ENCODE measurements around the gene BORCS5. TPM values are rescaled to one million over a fixed set of nuclear protein-coding genes. Genes with fewer than 3 reads are reported as not detected.

The BORCS5 gene
- total and polyA plus RNA-seq, 2 donors (not counting 1 experiment from before 2014, with no cell fraction given): 13.5 to 14.4 TPM

GRCh38 chr12:12403264-12404248, 46.7 kb downstream of the BORCS5 start:
- no peaks in the 10 kb centered on the region for H3K27me3 ChIP-seq (ENCODE audit: control insufficient read depth, insufficient read depth, low read length)
- H2AFZ ChIP-seq (ENCODE audit: low read length): no peak overlapping the region

GRCh38 chr12:12404297-12404696, 47.4 kb downstream of the BORCS5 start:
- Histone ChIP-seq H2AFZ (ENCODE audit: low read length) (no peak overlapping the region), H3K4me3 (replicated peaks in 1 of 4; ENCODE audit: control extremely low read depth in 1 of 4, insufficient read depth in 1 of 4, low read depth in 3 of 4, low read length in 4 of 4) (no peak overlapping the region), H3K4me1 (ENCODE audit: control insufficient read depth, extremely low read depth, insufficient read depth, low read length) (no peaks in the 10 kb centered on the region), H3K4me2 (ENCODE audit: extremely low read depth, insufficient read depth, low read length) (no peak overlapping the region), H4K20me1 (ENCODE audit: control insufficient read depth, extremely low read depth, insufficient read depth, low read length) (no peaks in the 10 kb centered on the region), H3K27ac (ENCODE audit: insufficient read depth, low read length) (no peak overlapping the region), H3K27me3 (ENCODE audit: control insufficient read depth, insufficient read depth, low read length) (no peaks in the 10 kb centered on the region), H3K9me3 (ENCODE audit: control insufficient read depth, insufficient read depth, low read depth, low read length) (no peaks in the 10 kb centered on the region), H3K9ac (ENCODE audit: insufficient read depth, low read length) (no peak overlapping the region), H3K79me2 (ENCODE audit: control insufficient read depth, insufficient read depth, low read length) (no peaks in the 10 kb centered on the region), H3K36me3 (ENCODE audit: control insufficient read depth, insufficient read depth, low read length) (no peaks in the 10 kb centered on the region)
- DNase-seq (ENCODE audit: low read depth in 2 of 2): no peak
- no peak for TF ChIP-seq EZH2 (IDR thresholded peaks at IDR 0.05; ENCODE audit: low read length, missing control alignments)
- no peak for TF ChIP-seq CTCF (conservative IDR thresholded peaks at IDR 0.05 in 1 of 2, IDR thresholded peaks at IDR 0.05 in 1 of 2; ENCODE audit: low read depth in 1 of 2, low read length in 2 of 2)

More at GRCh38 chr12:12403264-12404248, 46.7 kb downstream of the BORCS5 start:
- Histone ChIP-seq H3K4me3 (replicated peaks in 1 of 4; ENCODE audit: control extremely low read depth in 1 of 4, insufficient read depth in 1 of 4, low read depth in 3 of 4, low read length in 4 of 4) (no peak overlapping the region), H3K27ac (ENCODE audit: insufficient read depth, low read length) (no peak overlapping the region), H3K79me2 (ENCODE audit: control insufficient read depth, insufficient read depth, low read length) (no peaks in the 10 kb centered on the region), H3K36me3 (ENCODE audit: control insufficient read depth, insufficient read depth, low read length) (no peaks in the 10 kb centered on the region), H3K4me2 (ENCODE audit: extremely low read depth, insufficient read depth, low read length) (no peak overlapping the region), H4K20me1 (ENCODE audit: control insufficient read depth, extremely low read depth, insufficient read depth, low read length) (no peaks in the 10 kb centered on the region), H3K4me1 (ENCODE audit: control insufficient read depth, extremely low read depth, insufficient read depth, low read length) (peaks cover 5% of the 10 kb centered on the region), H3K9me3 (ENCODE audit: control insufficient read depth, insufficient read depth, low read depth, low read length) (no peaks in the 10 kb centered on the region), H3K9ac (ENCODE audit: insufficient read depth, low read length) (no peak overlapping the region)
- TF ChIP-seq CTCF (conservative IDR thresholded peaks at IDR 0.05 in 1 of 2, IDR thresholded peaks at IDR 0.05 in 1 of 2; ENCODE audit: low read depth in 1 of 2, low read length in 2 of 2) (no peak), EZH2 (IDR thresholded peaks at IDR 0.05; ENCODE audit: low read length, missing control alignments) (no peak)
- DNase-seq (ENCODE audit: low read depth in 2 of 2): no peak

- DNase-seq (ENCODE audit: low read depth in 2 of 2): peak in 1 of 2 donors; percentile 12
These were observed 49.0 kb downstream of the BORCS5 start for GRCh38 chr12:12405882-12406281.

More at GRCh38 chr12:12405882-12406281, 49.0 kb downstream of the BORCS5 start:
- Histone ChIP-seq H3K27ac (ENCODE audit: insufficient read depth, low read length) (no peak overlapping the region), H3K27me3 (ENCODE audit: control insufficient read depth, insufficient read depth, low read length) (no peaks in the 10 kb centered on the region), H3K36me3 (ENCODE audit: control insufficient read depth, insufficient read depth, low read length) (no peaks in the 10 kb centered on the region), H3K4me2 (ENCODE audit: extremely low read depth, insufficient read depth, low read length) (no peak overlapping the region), H3K4me3 (replicated peaks in 1 of 4; ENCODE audit: control extremely low read depth in 1 of 4, insufficient read depth in 1 of 4, low read depth in 3 of 4, low read length in 4 of 4) (no peak overlapping the region), H3K9ac (ENCODE audit: insufficient read depth, low read length) (no peak overlapping the region), H3K4me1 (ENCODE audit: control insufficient read depth, extremely low read depth, insufficient read depth, low read length) (no peaks in the 10 kb centered on the region), H4K20me1 (ENCODE audit: control insufficient read depth, extremely low read depth, insufficient read depth, low read length) (no peaks in the 10 kb centered on the region), H3K79me2 (ENCODE audit: control insufficient read depth, insufficient read depth, low read length) (no peaks in the 10 kb centered on the region), H2AFZ (ENCODE audit: low read length) (no peak overlapping the region), H3K9me3 (ENCODE audit: control insufficient read depth, insufficient read depth, low read depth, low read length) (no peaks in the 10 kb centered on the region)
- TF ChIP-seq CTCF (conservative IDR thresholded peaks at IDR 0.05 in 1 of 2, IDR thresholded peaks at IDR 0.05 in 1 of 2; ENCODE audit: low read depth in 1 of 2, low read length in 2 of 2) (no peak), EZH2 (IDR thresholded peaks at IDR 0.05; ENCODE audit: low read length, missing control alignments) (no peak)

Measured in fibroblast of lung (primary cell).